Measurements from ENCODE around the gene APOL1.
"Not testable (repeated sequence)": the region's sequence is repeated elsewhere in the genome, so short reads cannot be mapped to it uniquely, and the experiment has no call there.

The APOL1 gene

DNA sequence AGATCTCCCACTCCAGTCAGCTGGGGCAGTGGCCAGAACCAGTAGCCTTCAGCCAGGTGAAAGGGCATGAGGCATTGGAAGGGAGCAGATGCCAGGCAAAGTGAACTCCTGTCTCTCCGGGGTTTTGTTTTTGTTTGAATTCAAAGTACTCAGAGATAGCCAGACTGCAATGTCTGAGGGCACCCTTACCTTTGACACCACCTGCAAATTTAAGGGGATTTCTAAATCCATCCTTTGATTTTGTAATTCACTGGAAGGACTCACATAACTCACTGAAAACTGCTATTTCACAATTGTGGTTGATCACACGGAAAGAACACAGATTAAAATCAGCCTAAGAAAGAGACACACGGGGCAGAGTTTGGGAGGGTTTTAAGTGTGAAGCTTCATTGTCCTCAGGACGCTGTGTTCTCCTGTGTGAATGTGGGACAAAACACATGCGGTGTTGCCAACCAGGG, 10.3 kb downstream of the APOL1 start:
- not testable (repeated sequence) for H3K9me3 ChIP-seq (ENCODE audit: insufficient read depth, low read length, severe bottlenecking); H2AFZ ChIP-seq (ENCODE audit: low read depth, low read length); H4K20me1 ChIP-seq (ENCODE audit: insufficient read depth, low read length); H3K4me2 ChIP-seq (ENCODE audit: insufficient read depth, low read length); H3K79me2 ChIP-seq (ENCODE audit: insufficient read depth, low read length); H3K27me3 ChIP-seq (ENCODE audit: insufficient read depth, low read length, poor library complexity); H3K27ac ChIP-seq (ENCODE audit: low read length); DNase-seq; ATAC-seq (ENCODE audit: insufficient read depth, low read depth); H3K4me3 ChIP-seq (ENCODE audit: low read depth in 1 of 2, low read length in 2 of 2); H3K9ac ChIP-seq (ENCODE audit: low read depth, low read length)
- peaks cover 13% of the 10 kb centered on the region for H3K4me1 ChIP-seq (ENCODE audit: insufficient read depth, low read length)
- peaks cover 34% of the 10 kb centered on the region for H3K36me3 ChIP-seq (ENCODE audit: insufficient read depth, low read length)

DNA sequence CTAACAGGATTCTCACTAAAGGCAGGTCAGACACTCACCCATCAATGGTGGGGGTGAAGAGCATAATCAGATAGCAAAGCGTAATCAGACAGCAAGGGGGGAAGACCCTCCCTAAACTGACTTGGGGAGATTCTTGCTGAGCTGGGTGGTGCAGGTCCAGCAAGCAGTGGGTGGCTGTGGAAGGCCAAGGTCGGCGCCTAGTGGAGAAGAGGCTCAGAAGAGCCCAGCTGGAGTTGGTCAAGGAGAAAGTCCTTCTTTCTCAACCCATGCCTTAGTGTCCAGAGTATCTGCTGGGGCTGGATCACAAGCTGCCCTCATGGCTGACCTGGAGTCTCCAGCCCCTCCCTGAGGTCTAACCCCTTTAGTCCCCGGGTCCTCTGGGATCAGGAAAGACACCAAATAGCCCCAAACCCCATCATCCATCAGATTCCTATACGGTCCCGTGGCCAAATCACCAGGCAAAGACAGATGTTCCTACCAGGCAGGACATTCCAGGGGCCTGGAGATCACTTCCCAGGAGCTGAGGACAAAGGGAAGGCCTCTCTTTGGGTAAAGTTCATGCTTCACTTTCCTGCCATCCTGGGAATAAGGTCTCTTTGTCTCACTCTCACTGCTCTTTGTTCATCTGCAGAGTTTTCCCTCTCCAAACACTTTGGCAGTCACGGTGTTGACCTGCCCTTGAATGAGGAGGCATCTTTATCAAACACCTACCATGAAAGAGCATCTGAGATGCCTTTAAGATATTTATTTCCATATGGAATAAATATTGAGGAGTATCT, 11.1 kb downstream of the APOL1 start:
- H3K9me3 ChIP-seq (ENCODE audit: insufficient read depth, low read length, severe bottlenecking); H3K9ac ChIP-seq (ENCODE audit: low read depth, low read length); DNase-seq; H3K27ac ChIP-seq (ENCODE audit: low read length); H3K27me3 ChIP-seq (ENCODE audit: insufficient read depth, low read length, poor library complexity); H2AFZ ChIP-seq (ENCODE audit: low read depth, low read length); H3K79me2 ChIP-seq (ENCODE audit: insufficient read depth, low read length); ATAC-seq (ENCODE audit: insufficient read depth, low read depth); H3K4me3 ChIP-seq (ENCODE audit: low read depth in 1 of 2, low read length in 2 of 2); H3K4me1 ChIP-seq (ENCODE audit: insufficient read depth, low read length); H4K20me1 ChIP-seq (ENCODE audit: insufficient read depth, low read length); H3K4me2 ChIP-seq (ENCODE audit: insufficient read depth, low read length): not testable (repeated sequence)
- peaks cover 26% of the 10 kb centered on the region for H3K36me3 ChIP-seq (ENCODE audit: insufficient read depth, low read length)

DNA sequence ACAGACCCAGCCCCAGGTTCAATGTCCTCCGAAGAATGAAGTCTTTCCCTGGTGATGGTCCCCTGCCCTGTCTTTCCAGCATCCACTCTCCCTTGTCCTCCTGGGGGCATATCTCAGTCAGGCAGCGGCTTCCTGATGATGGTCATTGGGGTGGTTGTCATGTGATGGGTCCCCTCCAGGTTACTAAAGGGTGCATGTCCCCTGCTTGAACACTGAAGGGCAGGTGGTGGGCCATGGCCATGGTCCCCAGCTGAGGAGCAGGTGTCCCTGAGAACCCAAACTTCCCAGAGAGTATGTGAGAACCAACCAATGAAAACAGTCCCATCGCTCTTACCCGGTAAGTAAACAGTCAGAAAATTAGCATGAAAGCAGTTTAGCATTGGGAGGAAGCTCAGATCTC, 14.1 kb downstream of the APOL1 start:
- Histone ChIP-seq H3K4me2 (ENCODE audit: insufficient read depth, low read length) (no peak overlapping the region), H3K79me2 (ENCODE audit: insufficient read depth, low read length) (no peaks in the 10 kb centered on the region), H3K27me3 (ENCODE audit: insufficient read depth, low read length, poor library complexity) (no peaks in the 10 kb centered on the region), H3K9me3 (ENCODE audit: insufficient read depth, low read length, severe bottlenecking) (no peaks in the 10 kb centered on the region), H2AFZ (ENCODE audit: low read depth, low read length) (no peak overlapping the region), H3K4me3 (ENCODE audit: low read depth in 1 of 2, low read length in 2 of 2) (no peak overlapping the region), H4K20me1 (ENCODE audit: insufficient read depth, low read length) (no peaks in the 10 kb centered on the region), H3K4me1 (ENCODE audit: insufficient read depth, low read length) (no peaks in the 10 kb centered on the region), H3K9ac (ENCODE audit: low read depth, low read length) (no peak overlapping the region), H3K36me3 (ENCODE audit: insufficient read depth, low read length) (peaks cover 15% of the 10 kb centered on the region), H3K27ac (ENCODE audit: low read length) (no peak overlapping the region)
- no peak for ATAC-seq (ENCODE audit: insufficient read depth, low read depth)
- no peak for DNase-seq
- TF ChIP-seq, protein P1, sequence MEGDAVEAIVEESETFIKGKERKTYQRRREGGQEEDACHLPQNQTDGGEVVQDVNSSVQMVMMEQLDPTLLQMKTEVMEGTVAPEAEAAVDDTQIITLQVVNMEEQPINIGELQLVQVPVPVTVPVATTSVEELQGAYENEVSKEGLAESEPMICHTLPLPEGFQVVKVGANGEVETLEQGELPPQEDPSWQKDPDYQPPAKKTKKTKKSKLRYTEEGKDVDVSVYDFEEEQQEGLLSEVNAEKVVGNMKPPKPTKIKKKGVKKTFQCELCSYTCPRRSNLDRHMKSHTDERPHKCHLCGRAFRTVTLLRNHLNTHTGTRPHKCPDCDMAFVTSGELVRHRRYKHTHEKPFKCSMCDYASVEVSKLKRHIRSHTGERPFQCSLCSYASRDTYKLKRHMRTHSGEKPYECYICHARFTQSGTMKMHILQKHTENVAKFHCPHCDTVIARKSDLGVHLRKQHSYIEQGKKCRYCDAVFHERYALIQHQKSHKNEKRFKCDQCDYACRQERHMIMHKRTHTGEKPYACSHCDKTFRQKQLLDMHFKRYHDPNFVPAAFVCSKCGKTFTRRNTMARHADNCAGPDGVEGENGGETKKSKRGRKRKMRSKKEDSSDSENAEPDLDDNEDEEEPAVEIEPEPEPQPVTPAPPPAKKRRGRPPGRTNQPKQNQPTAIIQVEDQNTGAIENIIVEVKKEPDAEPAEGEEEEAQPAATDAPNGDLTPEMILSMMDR (IDR thresholded peaks at IDR 0.05; ENCODE audit: borderline replicate concordance, extremely low read depth, low read length, poor library complexity, severe bottlenecking), result no peak
- TF ChIP-seq EZH2 (IDR thresholded peaks at IDR 0.05; ENCODE audit: borderline replicate concordance, low read depth, low read length, severe bottlenecking), result no peak

DNA sequence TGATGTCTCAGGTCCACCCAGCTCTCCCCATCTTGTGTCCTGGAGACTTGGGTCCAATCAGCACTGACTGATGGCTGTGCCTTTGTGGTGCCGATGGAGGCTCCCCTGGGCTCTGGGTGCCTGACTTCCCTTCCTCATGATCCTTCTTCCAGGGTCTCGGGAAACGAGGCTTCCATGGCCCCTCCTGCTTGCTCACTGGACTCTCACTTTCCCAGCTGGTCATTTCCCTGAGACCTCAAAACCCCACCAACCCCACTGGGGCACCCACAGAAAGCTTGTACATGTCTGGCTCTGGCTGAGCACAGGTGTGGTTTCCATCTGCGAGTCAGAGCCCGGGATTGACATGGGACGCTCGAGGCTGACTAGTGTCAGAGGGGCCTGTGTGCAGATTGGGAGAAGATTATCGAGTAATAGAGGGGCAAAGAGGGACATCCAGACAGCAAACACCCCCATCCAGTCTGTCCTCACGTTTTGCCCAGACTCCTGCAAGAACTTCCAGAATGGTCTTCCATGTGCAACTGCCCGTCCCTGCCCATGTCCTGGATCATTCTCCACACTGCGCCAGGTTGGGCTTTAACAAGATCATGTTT, 15.1 kb downstream of the APOL1 start:
- no peak for ATAC-seq (ENCODE audit: insufficient read depth, low read depth)
- no peak overlapping the region for H3K27ac ChIP-seq (ENCODE audit: low read length)
- no peaks in the 10 kb centered on the region for H4K20me1 ChIP-seq (ENCODE audit: insufficient read depth, low read length)
- H3K36me3 ChIP-seq (ENCODE audit: insufficient read depth, low read length), result peaks cover 10% of the 10 kb centered on the region; the same call in 1 of the 2 replicates
- no peak overlapping the region for H3K9ac ChIP-seq (ENCODE audit: low read depth, low read length)
- H3K4me2 ChIP-seq (ENCODE audit: insufficient read depth, low read length), result no peak overlapping the region
- H3K9me3 ChIP-seq (ENCODE audit: insufficient read depth, low read length, severe bottlenecking), result no peaks in the 10 kb centered on the region
- no peak overlapping the region for H3K4me3 ChIP-seq (ENCODE audit: low read depth in 1 of 2, low read length in 2 of 2)
- H3K4me1 ChIP-seq (ENCODE audit: insufficient read depth, low read length), result no peaks in the 10 kb centered on the region
- DNase-seq, result no peak
- TF ChIP-seq EZH2 (IDR thresholded peaks at IDR 0.05; ENCODE audit: borderline replicate concordance, low read depth, low read length, severe bottlenecking), result no peak
- TF ChIP-seq, protein P1 (IDR thresholded peaks at IDR 0.05; ENCODE audit: borderline replicate concordance, extremely low read depth, low read length, poor library complexity, severe bottlenecking), result no peak
- H3K79me2 ChIP-seq (ENCODE audit: insufficient read depth, low read length), result no peaks in the 10 kb centered on the region
- no peak overlapping the region for H2AFZ ChIP-seq (ENCODE audit: low read depth, low read length)
- no peaks in the 10 kb centered on the region for H3K27me3 ChIP-seq (ENCODE audit: insufficient read depth, low read length, poor library complexity)

DNA sequence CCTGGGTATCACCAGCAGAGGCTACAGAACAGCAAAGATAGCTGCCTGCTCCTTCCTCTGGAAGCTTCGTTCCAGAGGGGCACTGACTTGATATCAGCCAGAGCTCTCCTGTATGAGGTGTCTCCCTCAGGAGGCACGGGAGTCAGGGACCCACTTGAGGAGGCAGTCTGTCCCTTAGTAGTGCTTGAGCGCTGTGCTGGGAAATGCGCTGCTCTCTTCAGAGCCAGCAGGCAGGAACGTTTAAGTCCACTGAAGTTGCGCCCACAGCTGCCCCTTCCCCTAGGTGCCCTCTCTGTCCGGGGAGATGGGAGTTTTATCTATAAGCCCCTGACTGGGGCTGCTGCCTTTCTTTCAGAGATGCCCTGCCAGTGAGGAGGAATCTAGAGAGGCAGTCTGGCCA, 18.3 kb downstream of the APOL1 start:
- H3K27me3 ChIP-seq (ENCODE audit: insufficient read depth, low read length, poor library complexity); DNase-seq; H4K20me1 ChIP-seq (ENCODE audit: insufficient read depth, low read length); H3K4me3 ChIP-seq (ENCODE audit: low read depth in 1 of 2, low read length in 2 of 2); H3K36me3 ChIP-seq (ENCODE audit: insufficient read depth, low read length); ATAC-seq (ENCODE audit: insufficient read depth, low read depth); H3K9me3 ChIP-seq (ENCODE audit: insufficient read depth, low read length, severe bottlenecking); H3K27ac ChIP-seq (ENCODE audit: low read length); H3K9ac ChIP-seq (ENCODE audit: low read depth, low read length); H2AFZ ChIP-seq (ENCODE audit: low read depth, low read length); H3K4me1 ChIP-seq (ENCODE audit: insufficient read depth, low read length); H3K79me2 ChIP-seq (ENCODE audit: insufficient read depth, low read length); H3K4me2 ChIP-seq (ENCODE audit: insufficient read depth, low read length): not testable (repeated sequence)

DNA sequence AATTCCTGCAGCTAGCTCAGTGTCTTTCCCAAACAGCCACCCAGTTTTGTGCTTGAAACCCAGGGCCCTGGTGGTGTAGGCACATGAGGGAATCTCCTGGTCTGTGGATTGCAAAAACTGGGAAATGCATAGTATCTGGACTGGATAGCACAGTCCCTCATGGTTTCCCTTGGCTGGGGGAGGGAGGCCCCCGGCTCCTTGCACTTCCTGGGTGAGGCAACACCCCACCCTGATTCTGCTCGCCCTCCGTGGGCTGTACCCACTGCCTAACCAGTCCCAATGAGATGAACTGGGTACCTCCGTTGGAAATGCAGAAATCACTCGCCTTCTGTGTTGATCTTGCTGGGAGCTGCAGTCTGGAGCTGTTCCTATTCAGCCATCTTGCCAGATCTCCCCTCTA, 19.0 kb downstream of the APOL1 start:
- not testable (repeated sequence) for H3K4me2 ChIP-seq (ENCODE audit: insufficient read depth, low read length); H3K27me3 ChIP-seq (ENCODE audit: insufficient read depth, low read length, poor library complexity); ATAC-seq (ENCODE audit: insufficient read depth, low read depth); H3K9me3 ChIP-seq (ENCODE audit: insufficient read depth, low read length, severe bottlenecking); H3K4me1 ChIP-seq (ENCODE audit: insufficient read depth, low read length); H3K36me3 ChIP-seq (ENCODE audit: insufficient read depth, low read length); DNase-seq; H3K9ac ChIP-seq (ENCODE audit: low read depth, low read length); H3K4me3 ChIP-seq (ENCODE audit: low read depth in 1 of 2, low read length in 2 of 2); H3K79me2 ChIP-seq (ENCODE audit: insufficient read depth, low read length); H2AFZ ChIP-seq (ENCODE audit: low read depth, low read length); H3K27ac ChIP-seq (ENCODE audit: low read length); H4K20me1 ChIP-seq (ENCODE audit: insufficient read depth, low read length)
